GM12878 (cell line): Measurements from ENCODE around the gene BGLAP. TPM values are rescaled to one million over a fixed set of nuclear protein-coding genes. Genes with fewer than 3 reads are reported as not detected.

Experiments
- BHLHE40 ChIP-seq, 2 experiments: fragments of 450-650 bp in 1 of 2; IDR thresholded peaks; 2 replicates each; pipeline ENCODE4 v1.6.1; 2011 to 2017; ENCODE audit warnings: low read depth in 2 of 2, borderline replicate concordance in 1 of 2, improper control_type of control experiment in 1 of 2, low read length in 1 of 2, mild to moderate bottlenecking in 1 of 2
- CBX5 ChIP-seq: sonication (generic); IDR thresholded peaks from 2 replicates; pipeline ENCODE4 v1.6.1; 2016; ENCODE audit warnings: low read depth, moderate library complexity, mild to moderate bottlenecking, inconsistent platforms
- CHD4 ChIP-seq: fragments of 200-600 bp; sonication (generic); IDR thresholded peaks from 2 replicates; pipeline ENCODE4 v1.6.1; 2016; ENCODE audit warnings: mild to moderate bottlenecking
- EGR1 ChIP-seq, 2 experiments: IDR thresholded peaks; 1 replicate in 1 of 2; 2 replicates in 1 of 2; pipeline ENCODE4 v1.6.1; 2011 to 2012; ENCODE audit warnings: low read depth in 2 of 2, low read length in 2 of 2, borderline replicate concordance in 1 of 2, mild to moderate bottlenecking in 1 of 2, moderate library complexity in 1 of 2
- FOXM1 ChIP-seq: IDR thresholded peaks from 2 replicates; pipeline ENCODE4 v1.6.1; 2012; ENCODE audit warnings: low read depth, mild to moderate bottlenecking, inconsistent platforms, low read length, moderate library complexity
- IRF4 ChIP-seq: IDR thresholded peaks from 2 replicates; pipeline ENCODE4 v1.6.1; 2011; ENCODE audit warnings: low read depth, low read length
- KAT2A ChIP-seq: conservative IDR thresholded peaks from 2 replicates; pipeline ENCODE4 v1.6.1; 2011; ENCODE audit warnings: low read depth, low read length; ENCODE audit not compliant: control insufficient read depth
- MXI1 ChIP-seq: fragments of 150-350 bp; IDR thresholded peaks from 2 replicates; pipeline ENCODE4 v1.6.1; 2011; ENCODE audit warnings: low read depth, mild to moderate bottlenecking, inconsistent platforms, low read length, improper control_type of control experiment
- PAX8 ChIP-seq: fragments of 450-650 bp; IDR thresholded peaks from 2 replicates; pipeline ENCODE4 v1.6.1; 2017; ENCODE audit warnings: mild to moderate bottlenecking, moderate library complexity
- POLR2AphosphoS2 ChIP-seq: IDR thresholded peaks from 2 replicates; pipeline ENCODE4 v1.6.1; 2011; ENCODE audit warnings: low read depth, mild to moderate bottlenecking, low read length, improper control_type of control experiment, moderate library complexity
- RAD51 ChIP-seq: fragments of 450-650 bp; IDR thresholded peaks from 2 replicates; pipeline ENCODE4 v1.6.1; 2016; ENCODE audit warnings: moderate library complexity, mild to moderate bottlenecking, inconsistent platforms
- SREBF2 ChIP-seq: IDR thresholded peaks from 2 replicates; pipeline ENCODE4 v1.6.1; 2012; ENCODE audit warnings: mild to moderate bottlenecking, low read length
- TBL1XR1 ChIP-seq: IDR thresholded peaks from 2 replicates; pipeline ENCODE4 v1.6.1; 2012; ENCODE audit warnings: low read depth, low read length, improper control_type of control experiment
- WRNIP1 ChIP-seq: IDR thresholded peaks from 2 replicates; pipeline ENCODE4 v1.6.1; 2011; ENCODE audit warnings: low read depth, low read length, improper control_type of control experiment, borderline replicate concordance
- polyA plus RNA-seq, 11 experiments: library from polyadenylated mRNA; depleted of rRNA in 4 of 11; unstranded in 6 of 11; stranded (reverse) in 5 of 11; fragments of >200 nt; fragmentation: Nextera tagmentation in 4 of 11; fragmentation: Illumina TruSeq in 1 of 11; extraction: Ambion mirVana in 4 of 11; extraction: Trizol in 1 of 11; gene quantifications; 1 replicate in 1 of 11; 2 replicates in 10 of 11; pipeline versions ENCODE4 v1.2.1 to v1.2.3, GENCODE V29; 2011 to 2016; ENCODE audit warnings: inconsistent platforms in 2 of 11, missing spikeins in 2 of 11, low read depth in 1 of 11
- total RNA-seq, 4 experiments: library from RNA; depleted of rRNA in 3 of 4; stranded (reverse); fragments of >200 nt in 3 of 4; fragmentation: Illumina TruSeq in 1 of 4; extraction: Trizol in 1 of 4; gene quantifications; 2 replicates each; pipeline versions ENCODE4 v1.2.1 to v1.2.3, GENCODE V29; 2013 to 2021
- TF ChIP-seq, protein P1 (sequence below): fragments of 450-650 bp; formaldehyde crosslinking; IDR thresholded peaks from 2 replicates; pipeline ENCODE4 v1.5.0; 2022; ENCODE audit warnings: mild to moderate bottlenecking, missing genetic modification characterization
- TF ChIP-seq, protein P2 (sequence below): fragments of 450-650 bp; IDR thresholded peaks from 2 replicates; pipeline ENCODE4 v1.6.1; 2016; ENCODE audit warnings: mild to moderate bottlenecking, moderate library complexity, borderline replicate concordance
- TF ChIP-seq, protein P3 (sequence below): fragments of 450-650 bp; IDR thresholded peaks from 2 replicates; pipeline ENCODE4 v1.6.1; 2017; ENCODE audit warnings: antibody characterized with exemption, mild to moderate bottlenecking, moderate library complexity
- TF ChIP-seq, protein P4 (sequence below): IDR thresholded peaks from 2 replicates; pipeline ENCODE4 v1.6.1; 2011; ENCODE audit warnings: borderline replicate concordance, low read depth, mild to moderate bottlenecking, moderate library complexity, mixed read lengths, low read length; ENCODE audit not compliant: insufficient read depth; ENCODE audit errors: extremely low read length

BGLAP gene
- total and polyA plus RNA-seq, 10 of the 15 experiments (the other 5 are each of a cell fraction or from before 2014, with no cell fraction given): 0.20 to 1.8 (median 0.40) TPM; not detected in 3

DNA sequence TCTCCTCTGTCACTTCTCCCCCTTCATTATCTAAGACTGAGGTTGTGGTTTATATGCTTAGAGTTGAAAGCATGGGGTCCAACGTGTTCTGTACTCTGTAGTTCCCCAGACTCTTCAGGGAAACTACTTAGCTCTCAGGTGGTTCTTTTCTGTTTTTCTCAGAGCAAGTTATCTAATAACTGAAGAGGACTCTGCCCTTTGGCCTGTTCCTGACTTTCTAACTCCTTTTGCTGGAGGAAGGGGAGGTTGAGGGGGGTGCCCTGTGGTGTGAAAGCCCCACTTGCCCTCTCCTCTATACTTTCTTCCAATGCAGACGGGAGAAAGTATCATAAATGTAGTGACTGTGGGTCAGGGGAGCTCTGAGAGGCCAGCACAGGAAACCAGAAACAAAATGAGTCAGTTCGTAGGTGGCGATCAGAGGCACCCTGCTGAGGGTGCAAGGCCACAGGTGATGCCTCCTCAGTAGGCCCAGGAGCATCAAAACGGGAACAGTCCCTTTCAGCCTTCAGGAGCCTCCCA lies 43.1 kb upstream of the BGLAP start (continued):
- TF ChIP-seq, protein P1, sequence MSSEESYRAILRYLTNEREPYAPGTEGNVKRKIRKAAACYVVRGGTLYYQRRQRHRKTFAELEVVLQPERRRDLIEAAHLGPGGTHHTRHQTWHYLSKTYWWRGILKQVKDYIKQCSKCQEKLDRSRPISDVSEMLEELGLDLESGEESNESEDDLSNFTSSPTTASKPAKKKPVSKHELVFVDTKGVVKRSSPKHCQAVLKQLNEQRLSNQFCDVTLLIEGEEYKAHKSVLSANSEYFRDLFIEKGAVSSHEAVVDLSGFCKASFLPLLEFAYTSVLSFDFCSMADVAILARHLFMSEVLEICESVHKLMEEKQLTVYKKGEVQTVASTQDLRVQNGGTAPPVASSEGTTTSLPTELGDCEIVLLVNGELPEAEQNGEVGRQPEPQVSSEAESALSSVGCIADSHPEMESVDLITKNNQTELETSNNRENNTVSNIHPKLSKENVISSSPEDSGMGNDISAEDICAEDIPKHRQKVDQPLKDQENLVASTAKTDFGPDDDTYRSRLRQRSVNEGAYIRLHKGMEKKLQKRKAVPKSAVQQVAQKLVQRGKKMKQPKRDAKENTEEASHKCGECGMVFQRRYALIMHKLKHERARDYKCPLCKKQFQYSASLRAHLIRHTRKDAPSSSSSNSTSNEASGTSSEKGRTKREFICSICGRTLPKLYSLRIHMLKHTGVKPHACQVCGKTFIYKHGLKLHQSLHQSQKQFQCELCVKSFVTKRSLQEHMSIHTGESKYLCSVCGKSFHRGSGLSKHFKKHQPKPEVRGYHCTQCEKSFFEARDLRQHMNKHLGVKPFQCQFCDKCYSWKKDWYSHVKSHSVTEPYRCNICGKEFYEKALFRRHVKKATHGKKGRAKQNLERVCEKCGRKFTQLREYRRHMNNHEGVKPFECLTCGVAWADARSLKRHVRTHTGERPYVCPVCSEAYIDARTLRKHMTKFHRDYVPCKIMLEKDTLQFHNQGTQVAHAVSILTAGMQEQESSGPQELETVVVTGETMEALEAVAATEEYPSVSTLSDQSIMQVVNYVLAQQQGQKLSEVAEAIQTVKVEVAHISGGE (CRISPR knock-in tag): no peak
- no peak for TF ChIP-seq POLR2AphosphoS2
- 0 out of 3 replicates have a peak, but pooled peaks of 1 of the 2 experiments have one; percentile 11 for TF ChIP-seq EGR1 (IDR thresholded peaks at IDR 0.05; ENCODE audit: borderline replicate concordance in 1 of 2, low read depth in 2 of 2, low read length in 2 of 2)
- TF ChIP-seq KAT2A: no peak
- no peak for TF ChIP-seq IRF4
- no peak for TF ChIP-seq CBX5
- no peak for TF ChIP-seq WRNIP1
- TF ChIP-seq BHLHE40 (IDR thresholded peaks at IDR 0.05; ENCODE audit: borderline replicate concordance in 1 of 2, low read depth in 2 of 2, low read length in 1 of 2): no peak
- 0 out of 2 replicates have a peak, but pooled peaks have one; percentile 19 for TF ChIP-seq FOXM1
- no peak for TF ChIP-seq MXI1
- TF ChIP-seq CHD4: no peak
- TF ChIP-seq RAD51: no peak
- no peak for TF ChIP-seq SREBF2
- no peak for TF ChIP-seq TBL1XR1
- TF ChIP-seq, protein P2, sequence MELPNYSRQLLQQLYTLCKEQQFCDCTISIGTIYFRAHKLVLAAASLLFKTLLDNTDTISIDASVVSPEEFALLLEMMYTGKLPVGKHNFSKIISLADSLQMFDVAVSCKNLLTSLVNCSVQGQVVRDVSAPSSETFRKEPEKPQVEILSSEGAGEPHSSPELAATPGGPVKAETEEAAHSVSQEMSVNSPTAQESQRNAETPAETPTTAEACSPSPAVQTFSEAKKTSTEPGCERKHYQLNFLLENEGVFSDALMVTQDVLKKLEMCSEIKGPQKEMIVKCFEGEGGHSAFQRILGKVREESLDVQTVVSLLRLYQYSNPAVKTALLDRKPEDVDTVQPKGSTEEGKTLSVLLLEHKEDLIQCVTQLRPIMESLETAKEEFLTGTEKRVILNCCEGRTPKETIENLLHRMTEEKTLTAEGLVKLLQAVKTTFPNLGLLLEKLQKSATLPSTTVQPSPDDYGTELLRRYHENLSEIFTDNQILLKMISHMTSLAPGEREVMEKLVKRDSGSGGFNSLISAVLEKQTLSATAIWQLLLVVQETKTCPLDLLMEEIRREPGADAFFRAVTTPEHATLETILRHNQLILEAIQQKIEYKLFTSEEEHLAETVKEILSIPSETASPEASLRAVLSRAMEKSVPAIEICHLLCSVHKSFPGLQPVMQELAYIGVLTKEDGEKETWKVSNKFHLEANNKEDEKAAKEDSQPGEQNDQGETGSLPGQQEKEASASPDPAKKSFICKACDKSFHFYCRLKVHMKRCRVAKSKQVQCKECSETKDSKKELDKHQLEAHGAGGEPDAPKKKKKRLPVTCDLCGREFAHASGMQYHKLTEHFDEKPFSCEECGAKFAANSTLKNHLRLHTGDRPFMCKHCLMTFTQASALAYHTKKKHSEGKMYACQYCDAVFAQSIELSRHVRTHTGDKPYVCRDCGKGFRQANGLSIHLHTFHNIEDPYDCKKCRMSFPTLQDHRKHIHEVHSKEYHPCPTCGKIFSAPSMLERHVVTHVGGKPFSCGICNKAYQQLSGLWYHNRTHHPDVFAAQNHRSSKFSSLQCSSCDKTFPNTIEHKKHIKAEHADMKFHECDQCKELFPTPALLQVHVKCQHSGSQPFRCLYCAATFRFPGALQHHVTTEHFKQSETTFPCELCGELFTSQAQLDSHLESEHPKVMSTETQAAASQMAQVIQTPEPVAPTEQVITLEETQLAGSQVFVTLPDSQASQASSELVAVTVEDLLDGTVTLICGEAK: no peak
- TF ChIP-seq, protein P3, sequence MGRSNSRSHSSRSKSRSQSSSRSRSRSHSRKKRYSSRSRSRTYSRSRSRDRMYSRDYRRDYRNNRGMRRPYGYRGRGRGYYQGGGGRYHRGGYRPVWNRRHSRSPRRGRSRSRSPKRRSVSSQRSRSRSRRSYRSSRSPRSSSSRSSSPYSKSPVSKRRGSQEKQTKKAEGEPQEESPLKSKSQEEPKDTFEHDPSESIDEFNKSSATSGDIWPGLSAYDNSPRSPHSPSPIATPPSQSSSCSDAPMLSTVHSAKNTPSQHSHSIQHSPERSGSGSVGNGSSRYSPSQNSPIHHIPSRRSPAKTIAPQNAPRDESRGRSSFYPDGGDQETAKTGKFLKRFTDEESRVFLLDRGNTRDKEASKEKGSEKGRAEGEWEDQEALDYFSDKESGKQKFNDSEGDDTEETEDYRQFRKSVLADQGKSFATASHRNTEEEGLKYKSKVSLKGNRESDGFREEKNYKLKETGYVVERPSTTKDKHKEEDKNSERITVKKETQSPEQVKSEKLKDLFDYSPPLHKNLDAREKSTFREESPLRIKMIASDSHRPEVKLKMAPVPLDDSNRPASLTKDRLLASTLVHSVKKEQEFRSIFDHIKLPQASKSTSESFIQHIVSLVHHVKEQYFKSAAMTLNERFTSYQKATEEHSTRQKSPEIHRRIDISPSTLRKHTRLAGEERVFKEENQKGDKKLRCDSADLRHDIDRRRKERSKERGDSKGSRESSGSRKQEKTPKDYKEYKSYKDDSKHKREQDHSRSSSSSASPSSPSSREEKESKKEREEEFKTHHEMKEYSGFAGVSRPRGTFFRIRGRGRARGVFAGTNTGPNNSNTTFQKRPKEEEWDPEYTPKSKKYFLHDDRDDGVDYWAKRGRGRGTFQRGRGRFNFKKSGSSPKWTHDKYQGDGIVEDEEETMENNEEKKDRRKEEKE: no peak
- TF ChIP-seq, protein P4, sequence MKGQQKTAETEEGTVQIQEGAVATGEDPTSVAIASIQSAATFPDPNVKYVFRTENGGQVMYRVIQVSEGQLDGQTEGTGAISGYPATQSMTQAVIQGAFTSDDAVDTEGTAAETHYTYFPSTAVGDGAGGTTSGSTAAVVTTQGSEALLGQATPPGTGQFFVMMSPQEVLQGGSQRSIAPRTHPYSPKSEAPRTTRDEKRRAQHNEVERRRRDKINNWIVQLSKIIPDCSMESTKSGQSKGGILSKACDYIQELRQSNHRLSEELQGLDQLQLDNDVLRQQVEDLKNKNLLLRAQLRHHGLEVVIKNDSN: no peak
- TF ChIP-seq PAX8: no peak
